ENCODE data around the gene MAP3K12. TPM values are rescaled to one million over a fixed set of nuclear protein-coding genes. Genes with fewer than 3 reads are reported as not detected.

The MAP3K12 gene
- total and polyA plus RNA-seq, 10 of the 15 experiments (the other 5 are each of a cell fraction or from before 2014, with no cell fraction given), result 0.45 to 14.9 (median 6.9) TPM

- TF ChIP-seq ZNF592 (IDR thresholded peaks at IDR 0.05), result no peak
- TF ChIP-seq PML (IDR thresholded peaks at IDR 0.05; ENCODE audit: low read length), result no peak
- no peak for TF ChIP-seq MTA3 (IDR thresholded peaks at IDR 0.05; ENCODE audit: borderline replicate concordance, low read length)
- TF ChIP-seq EZH2 (IDR thresholded peaks at IDR 0.05; ENCODE audit: borderline replicate concordance, control insufficient read depth, low read depth, low read length), result no peak
- TF ChIP-seq JUND (IDR thresholded peaks at IDR 0.05; ENCODE audit: low read depth, low read length), result no peak
- no peak for TF ChIP-seq RB1 (IDR thresholded peaks at IDR 0.05; ENCODE audit: borderline replicate concordance)
- TF ChIP-seq MTA2 (IDR thresholded peaks at IDR 0.05; ENCODE audit: low read depth), result no peak
- TF ChIP-seq ZBTB4 (CRISPR knock-in tag; IDR thresholded peaks at IDR 0.05), result no peak
- no peak for TF ChIP-seq NR2C1 (IDR thresholded peaks at IDR 0.05)
- no peak for TF ChIP-seq ATF3 (IDR thresholded peaks at IDR 0.05; ENCODE audit: borderline replicate concordance, extremely low read depth, low read depth, low read length)
- TF ChIP-seq ZNF384 (IDR thresholded peaks at IDR 0.05; ENCODE audit: borderline replicate concordance, low read depth, low read length), result no peak
These were observed 23.9 kb upstream of the MAP3K12 start (continued) for GRCh38 chr12:53523131-53523530.
